Sigmoid colon (tissue), 3 donors: ENCODE results near the gene KRTAP12-4.

Experiments
- CTCF ChIP-seq, 4 experiments: fragments of 450-650 bp in 3 of 4; fragments of 200-600 bp in 1 of 4; IDR thresholded peaks; one replicate each; pipeline ENCODE4 v1.5.1; 2016 to 2019; ENCODE audit warnings: antibody characterized with exemption in 4 of 4, mild to moderate bottlenecking in 3 of 4, moderate library complexity in 2 of 4
- POLR2A ChIP-seq, 2 donors: fragments of 450-650 bp; IDR thresholded peaks; one replicate each; pipeline ENCODE4 v1.6.1; 2016; ENCODE audit warnings: antibody characterized with exemption in 2 of 2, mild to moderate bottlenecking in 2 of 2, moderate library complexity in 2 of 2

GRCh38 chr21:44653123-44653522 is 1.3 kb downstream of the KRTAP12-4 start:
- no peak for TF ChIP-seq CTCF (IDR thresholded peaks at IDR 0.05)
- TF ChIP-seq POLR2A (IDR thresholded peaks at IDR 0.05): no peak
